ENCODE data around the gene CNP.
"Not testable (repeated sequence)": the region's sequence is repeated elsewhere in the genome, so short reads cannot be mapped to it uniquely, and the experiment has no call there.

Gene CNP

DNA sequence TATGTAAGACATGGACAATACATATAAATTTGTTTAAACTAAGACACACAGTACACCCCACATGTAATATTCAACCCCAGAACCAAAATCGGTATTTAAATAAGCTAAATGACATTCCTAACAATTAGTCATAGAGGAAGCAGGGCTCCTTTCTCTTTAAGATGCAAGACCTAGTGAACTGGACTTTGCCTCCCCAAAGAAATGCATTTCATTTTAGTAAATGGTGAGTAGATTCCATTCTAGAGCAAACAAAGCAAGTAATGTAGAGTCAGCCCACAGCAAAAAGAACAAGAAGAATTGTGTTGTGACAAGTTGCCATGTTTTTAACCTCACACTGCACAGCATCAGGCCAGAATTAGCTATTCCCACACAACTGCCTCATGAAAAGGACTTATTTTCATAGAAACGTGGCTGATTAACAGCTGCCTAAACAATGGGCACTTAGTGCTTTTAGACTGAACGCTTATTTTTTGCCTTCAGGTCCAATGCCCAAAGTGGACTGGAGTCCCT, 36.3 kb downstream of the CNP start:
- DNase-seq (ENCODE audit: low read depth, low spot score): no peak

DNA sequence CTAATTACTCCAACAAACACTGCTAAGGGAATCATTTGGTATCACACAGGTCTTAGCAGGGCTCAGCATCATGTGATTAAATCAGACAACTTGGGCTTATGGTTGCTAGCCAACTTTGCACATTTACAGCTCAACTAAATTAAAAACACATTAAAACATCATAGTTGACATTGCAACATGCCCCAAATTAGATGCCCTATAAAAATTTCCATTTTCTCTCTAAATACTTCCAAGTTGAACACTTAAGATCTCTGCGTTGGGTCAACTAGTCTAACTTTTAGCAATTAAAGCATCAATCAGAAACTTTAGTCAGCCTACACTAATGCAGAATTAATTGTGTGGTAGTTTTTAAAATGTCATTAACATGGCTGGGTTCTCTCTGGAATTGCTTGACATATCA, 38.6 kb downstream of the CNP start:
- DNase-seq (ENCODE audit: low read depth, low spot score): no peak

DNA sequence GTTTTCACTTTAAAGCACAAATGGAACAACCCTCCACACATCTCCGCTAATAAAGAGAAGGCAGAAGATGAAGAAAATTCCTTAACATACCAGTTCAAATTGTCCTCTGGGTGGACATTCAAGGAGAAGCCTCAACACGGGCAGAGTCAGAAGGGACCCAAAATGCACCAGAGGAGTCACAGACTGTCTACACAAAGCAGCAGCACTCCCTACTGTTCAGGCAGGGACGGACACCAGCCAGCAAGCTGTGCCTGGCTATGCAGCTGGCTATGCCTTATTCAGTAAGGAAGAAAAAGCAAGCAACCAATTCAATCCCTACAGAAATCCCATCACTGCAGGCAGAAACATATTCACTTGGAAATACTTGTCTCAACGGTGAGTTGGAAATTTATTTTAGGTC, 42.6 kb downstream of the CNP start:
- DNase-seq (ENCODE audit: low read depth, low spot score): no peak

DNA sequence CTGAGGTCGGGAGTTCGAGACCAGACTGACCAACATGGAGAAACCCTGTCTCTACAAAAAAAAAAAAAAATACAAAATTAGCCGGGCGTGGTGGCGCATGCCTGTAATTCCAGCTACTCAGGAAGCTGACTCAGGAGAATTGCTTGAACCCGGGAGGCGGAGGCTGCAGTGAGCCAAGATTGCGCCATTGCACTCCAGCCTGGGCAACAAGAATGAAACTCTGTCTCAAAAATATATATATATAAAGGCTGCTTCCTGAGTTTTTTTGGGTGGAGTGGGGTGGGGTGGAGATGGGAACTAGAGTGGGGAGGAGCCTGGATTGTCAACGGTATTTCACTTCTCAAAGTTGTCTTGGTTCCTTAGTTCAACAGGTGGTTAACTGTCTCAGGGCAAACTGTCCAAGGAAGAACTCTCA, 43.7 kb downstream of the CNP start:
- not testable (repeated sequence) for DNase-seq (ENCODE audit: low read depth, low spot score)

DNA sequence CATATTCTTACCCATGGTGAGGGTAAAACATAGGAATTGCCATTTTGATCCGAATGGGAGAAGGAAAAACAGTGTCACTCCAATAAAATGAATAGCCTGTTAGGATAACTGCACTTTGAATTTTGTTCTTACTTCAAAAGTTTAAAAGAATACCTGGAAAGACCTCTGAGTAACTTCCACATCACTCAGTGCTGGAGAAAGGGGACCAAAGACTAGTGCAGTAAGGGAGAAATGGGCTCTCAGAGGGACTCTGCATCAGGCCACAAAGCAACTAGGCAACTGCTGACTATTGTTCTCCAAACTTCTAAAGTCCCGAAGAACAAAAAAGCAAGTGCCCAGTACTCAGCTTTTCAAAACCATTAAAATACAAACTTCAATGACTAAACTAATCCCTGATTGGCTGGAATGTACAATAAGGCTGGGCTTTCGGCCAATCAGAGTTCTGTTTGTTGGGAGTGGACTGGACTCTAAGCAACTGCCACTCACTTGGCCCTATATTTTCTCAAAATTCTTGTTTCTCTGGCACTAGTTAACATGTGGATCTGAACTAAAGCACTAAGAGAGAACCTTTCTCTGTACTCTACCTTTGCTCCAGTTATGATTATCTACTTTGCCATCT, 44.4 kb downstream of the CNP start:
- peak; percentile 34 for DNase-seq (ENCODE audit: low read depth, low spot score)

DNA sequence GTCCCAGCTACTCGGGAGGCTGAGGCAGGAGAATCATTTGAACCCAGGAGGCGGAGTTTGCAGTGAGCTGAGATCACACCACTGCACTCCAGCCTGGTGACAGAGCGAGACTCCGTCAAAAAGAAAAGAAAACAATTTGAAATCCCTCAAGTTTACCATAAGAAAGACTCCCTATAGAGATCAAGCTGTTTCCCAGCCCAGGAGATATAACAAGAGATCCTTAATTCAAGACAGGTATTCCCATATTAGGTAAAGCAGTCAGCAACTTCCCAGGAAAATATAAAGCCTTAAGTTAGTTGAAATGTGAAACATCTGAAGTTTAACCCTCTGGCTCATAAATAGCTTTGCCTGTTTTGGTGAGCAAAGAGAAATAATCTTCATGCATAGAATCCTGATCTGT, 45.8 kb downstream of the CNP start:
- peak; percentile 61 for DNase-seq (ENCODE audit: low read depth, low spot score)

DNA sequence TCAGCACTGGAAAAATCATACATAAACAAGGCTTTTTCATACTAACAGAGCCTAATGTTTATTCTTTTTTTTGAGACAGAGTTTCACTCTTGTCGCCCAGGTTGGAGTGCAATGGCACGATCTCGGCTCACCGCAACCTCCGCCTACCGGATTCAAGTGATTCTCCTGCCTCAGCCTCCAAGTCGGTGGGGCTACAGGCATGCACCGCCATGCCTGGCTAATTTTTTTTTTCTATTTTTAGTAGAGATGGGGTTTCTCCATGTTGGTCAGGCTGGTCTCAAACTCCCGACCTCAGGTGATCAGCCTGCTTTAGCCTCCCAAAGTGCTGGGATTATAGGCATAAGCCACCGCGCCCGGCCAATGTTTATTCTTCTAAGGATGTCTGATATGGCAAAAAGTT, 47.1 kb downstream of the CNP start:
- DNase-seq (ENCODE audit: low read depth, low spot score): not testable (repeated sequence)

DNA sequence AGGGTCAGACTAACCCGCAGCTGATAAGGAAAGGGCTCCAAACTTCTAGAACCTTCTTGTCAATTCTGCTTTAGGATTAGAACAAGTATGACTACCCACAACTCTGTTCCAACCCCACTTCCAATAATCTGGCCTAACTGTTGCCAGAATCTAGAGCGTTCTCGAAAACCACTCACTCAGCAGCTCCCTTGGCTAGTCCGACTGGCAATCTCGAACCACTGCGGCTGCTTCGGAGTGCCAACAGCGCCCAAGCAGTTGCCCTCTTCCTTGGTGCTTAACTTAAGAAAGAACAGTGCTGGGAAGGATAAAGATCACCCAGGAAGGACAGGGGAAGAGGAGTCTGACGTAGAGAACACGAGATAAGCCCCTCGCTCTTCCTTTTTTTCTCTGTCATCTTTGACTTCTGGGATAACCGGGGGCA, 49.8 kb downstream of the CNP start:
- peak; percentile 43 for DNase-seq (ENCODE audit: low read depth, low spot score)

DNA sequence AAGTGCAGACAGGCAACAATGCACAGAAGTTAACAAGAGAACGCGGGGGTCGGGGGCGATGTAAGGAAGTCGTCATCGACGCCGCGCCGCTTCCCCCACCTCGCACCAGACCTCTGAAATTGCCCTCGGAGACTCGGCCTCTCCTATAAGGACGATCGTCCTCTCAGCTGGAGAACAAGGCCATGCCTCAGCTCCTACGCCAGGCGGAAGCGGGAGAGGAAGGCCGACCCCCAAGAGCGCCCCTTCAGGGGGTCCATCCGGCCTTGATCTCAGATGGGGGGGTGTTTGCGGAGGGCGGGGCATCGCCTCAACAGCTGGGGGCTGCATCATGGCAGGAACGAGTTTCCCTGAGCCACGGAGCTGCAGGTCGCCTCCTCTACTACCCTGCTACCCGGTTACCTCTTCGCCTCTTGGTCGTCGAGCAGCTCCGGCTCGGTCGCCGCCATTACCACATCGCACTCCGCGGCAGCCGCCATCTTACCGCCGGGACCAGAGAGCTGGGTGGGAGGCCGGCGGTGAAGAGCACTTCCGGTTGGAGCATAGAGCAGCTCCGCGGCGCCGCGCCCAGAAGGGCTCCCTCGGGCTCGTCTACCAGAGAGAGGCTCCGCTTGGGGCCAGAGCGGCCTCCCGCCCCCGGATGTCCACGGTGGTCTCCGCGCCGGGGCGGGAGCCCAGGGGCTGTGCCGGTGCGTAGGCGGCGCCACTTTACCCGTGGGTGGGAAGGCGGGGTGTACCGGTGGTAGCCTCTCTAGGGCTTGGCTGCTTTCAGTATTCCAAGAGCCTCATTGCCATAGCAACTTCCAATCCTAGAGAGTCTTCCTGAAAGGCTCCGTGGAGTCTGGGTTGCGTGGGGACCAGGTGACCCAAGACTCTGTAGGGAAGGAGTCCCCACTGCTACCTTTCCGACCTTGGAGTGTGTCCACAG, 50.6 kb downstream of the CNP start, which contains the start of gene DNAJC7:
DNAJC7 (minus strand) TSS at position 499 of the 925 bp plus-strand sequence; CDS start at position 476, 23 bp downstream.
- peak; percentile 95 for DNase-seq (ENCODE audit: low read depth, low spot score)

DNA sequence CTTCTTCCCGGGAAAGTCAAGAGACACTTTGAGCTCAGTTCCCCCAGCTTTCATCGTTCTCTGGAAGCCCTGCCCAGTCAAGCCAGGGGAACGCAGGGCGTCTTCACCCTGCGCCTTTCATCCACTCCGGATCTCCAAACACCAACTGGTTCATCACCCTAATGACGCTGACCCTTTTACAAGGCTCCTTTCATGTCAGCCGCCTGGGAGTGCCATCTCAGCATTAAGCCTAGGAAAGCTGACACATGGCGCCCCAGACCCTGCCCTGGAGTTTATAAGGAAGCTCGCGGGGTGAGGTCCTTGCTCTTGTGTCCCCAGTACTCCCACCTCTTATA, 51.2 kb downstream of the CNP start:
- peak; percentile 75 for DNase-seq (ENCODE audit: low read depth, low spot score)

DNA sequence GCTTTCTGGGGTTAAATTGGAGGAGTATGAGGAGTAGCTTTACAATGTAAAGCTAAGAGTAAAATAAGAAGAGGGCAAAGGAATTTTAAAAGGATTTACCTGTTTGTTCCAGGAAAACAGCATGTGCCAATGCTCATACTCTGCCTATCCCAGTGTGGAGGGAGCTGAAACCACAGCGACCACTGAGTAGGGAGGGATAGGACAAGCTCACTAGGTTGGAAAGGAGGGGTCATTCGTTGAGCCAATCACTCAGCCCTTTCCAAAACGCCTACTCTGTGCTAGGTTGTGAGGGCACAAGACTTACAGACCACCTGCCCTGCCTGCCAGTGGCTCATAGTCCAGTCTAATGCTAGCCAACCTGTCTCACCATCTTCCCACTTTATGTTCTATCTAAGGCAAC, 51.7 kb downstream of the CNP start:
- peak; percentile 40 for DNase-seq (ENCODE audit: low read depth, low spot score)

DNA sequence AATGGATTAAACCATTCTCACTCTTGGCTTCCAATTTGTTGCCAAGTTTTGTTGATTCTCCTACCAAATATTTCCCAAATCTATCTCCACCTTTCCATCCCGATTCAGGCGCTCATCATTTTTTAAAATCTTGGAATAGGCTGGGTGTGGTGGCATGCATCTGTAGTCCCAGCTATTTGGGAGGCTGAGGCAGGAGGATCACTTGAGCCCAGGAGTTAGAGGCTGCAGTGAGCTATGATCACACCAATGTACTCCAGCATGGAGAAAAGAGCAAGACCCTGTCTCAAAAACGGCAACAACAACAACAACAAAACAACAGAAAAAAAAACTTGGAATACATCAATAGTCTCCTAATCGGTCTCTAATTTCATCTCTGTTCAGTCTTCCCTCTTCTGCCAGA, 52.4 kb downstream of the CNP start:
- DNase-seq (ENCODE audit: low read depth, low spot score): no peak

DNA sequence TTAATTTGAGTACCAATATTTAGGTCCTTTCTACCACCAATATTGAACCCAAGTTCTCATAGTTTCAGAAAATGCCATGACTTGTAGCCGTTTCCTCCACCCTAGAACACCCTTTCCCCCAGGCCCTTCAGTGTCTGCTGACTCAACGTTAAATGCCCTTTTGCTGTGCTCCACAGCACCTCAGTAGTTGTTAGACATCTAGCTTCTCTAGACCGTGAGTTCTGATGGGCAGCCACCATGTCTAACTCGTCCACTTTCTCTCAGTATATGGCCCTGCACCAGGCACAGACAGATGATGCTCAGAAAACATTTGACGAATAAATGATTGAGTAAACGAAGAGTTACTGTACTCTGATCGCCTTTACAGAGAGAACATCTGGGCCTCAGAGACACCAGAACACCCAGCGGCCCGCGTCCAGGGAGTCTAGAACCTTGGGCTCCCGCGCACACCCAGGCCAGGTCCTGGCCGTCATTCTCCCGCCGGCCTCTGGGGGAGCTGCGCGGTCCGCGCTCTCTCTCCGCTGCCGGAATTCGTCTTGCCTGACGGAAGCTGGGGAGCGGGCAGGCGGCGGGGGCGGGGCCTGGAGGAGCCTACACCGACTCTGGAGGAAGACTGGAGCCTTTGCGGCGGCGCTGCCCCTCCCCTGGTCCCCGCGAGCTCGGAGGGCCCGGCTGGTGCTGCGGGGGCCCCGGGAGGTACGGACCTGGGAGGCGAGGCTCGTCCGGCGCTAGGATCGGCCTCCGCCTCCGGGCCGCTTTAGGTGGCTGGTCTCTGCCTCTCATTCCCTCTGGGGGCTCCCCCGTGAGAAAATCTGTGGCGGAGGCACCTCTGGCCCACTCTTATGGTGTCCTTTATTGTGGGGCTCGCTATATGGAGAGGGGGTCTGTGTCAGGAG, 53.2 kb downstream of the CNP start, which contains the start of gene NKIRAS2:
NKIRAS2 (plus strand) TSS at position 582 of the 896 bp plus-strand sequence. CDS start 1,488 bp downstream, outside the sequence.
- peak; percentile 93 for DNase-seq (ENCODE audit: low read depth, low spot score)

DNA sequence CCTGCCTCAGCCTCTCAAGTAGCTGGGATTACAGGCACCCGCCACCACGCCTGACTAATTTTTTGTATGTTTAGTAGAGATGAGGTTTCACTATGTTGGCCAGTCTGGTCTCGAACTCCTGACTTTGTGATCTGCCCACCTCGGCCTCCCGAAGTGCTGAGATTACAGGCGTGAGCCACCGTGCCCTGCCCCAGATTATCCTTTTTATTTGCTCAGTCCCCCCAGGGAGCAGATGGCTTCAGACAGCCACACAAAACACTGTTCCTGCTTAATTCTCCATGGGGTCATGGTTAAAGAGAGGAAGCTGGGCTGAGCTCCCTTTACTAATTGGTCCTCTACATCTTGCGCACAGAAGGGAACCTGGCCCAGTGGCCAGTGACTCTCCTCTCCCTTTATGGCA, 54.2 kb downstream of the CNP start:
- DNase-seq (ENCODE audit: low read depth, low spot score): not testable (repeated sequence)

DNA sequence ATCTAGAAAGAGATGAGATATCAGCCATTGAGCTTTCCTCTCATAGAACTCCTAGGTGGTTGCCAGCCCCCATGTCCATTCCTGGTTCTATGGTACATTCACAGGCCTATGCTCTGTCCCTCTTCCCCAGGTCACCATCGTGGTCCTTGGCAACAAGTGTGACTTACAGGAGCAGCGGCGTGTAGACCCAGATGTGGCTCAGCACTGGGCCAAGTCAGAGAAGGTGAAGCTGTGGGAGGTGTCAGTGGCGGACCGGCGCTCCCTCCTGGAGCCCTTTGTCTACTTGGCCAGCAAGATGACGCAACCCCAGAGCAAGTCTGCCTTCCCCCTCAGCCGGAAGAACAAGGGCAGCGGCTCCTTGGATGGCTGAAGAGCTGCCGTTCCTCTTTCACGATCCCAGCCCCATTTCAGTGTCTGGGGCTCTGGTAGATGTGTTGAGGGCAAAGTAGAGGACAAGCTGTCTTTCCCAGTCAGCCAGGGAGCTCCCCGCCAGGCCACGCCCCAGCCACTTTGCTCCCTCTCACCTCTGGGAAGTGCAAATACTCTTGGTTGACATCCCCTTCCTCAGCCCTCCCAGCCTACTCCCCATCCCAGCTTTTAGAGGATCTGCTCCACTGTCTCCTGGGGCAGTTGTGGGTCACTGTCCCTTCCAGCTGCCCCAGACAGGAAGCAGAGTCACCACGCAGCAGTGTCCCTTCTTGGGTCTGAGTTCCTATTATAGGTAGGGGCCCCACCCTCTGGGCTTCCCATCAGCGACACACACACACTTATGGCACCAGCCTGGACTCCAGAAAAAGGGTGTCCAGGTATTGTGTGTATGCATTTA, 57.1 kb downstream of the CNP start:
- no peak for DNase-seq (ENCODE audit: low read depth, low spot score)

DNA sequence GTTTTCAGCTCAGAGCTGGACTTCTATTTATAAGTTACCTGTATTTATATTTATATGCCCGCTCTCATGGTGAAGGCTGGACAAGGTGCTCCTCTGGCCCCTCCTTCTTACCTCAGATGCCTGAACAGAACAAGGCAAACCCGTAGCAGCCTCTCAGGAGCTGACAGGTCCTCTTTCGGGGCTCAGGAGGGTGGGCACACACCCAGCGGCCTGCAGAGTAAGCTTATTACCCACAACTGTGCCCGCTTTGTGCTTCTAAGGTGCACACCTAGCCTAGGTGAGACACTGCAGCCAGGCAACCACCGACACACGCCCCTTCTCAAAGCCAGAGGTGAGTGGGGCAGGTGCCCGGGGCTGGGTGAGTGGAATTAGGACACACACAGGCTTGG, 58.6 kb downstream of the CNP start:
- DNase-seq (ENCODE audit: low read depth, low spot score): no peak

DNA sequence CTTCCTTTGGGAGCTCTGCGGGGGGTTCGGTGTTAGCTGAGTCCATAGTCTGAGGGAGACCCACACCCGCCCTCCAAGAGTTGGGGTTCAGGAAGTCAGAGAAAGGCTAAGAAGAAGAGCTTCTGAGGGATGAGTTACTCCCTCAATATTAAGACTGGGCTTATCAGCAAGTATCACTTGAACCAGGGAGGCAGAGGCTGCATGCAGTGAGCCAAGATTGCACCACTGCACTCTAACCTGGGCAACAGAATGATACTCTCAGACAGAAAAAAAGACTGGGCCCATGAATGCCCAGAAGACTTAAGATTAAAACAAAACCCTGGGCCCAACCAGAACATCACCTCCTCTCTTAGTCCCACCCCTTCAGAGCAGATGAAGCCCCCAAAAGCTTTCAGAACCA, 59.3 kb downstream of the CNP start:
- no peak for DNase-seq (ENCODE audit: low read depth, low spot score)

DNA sequence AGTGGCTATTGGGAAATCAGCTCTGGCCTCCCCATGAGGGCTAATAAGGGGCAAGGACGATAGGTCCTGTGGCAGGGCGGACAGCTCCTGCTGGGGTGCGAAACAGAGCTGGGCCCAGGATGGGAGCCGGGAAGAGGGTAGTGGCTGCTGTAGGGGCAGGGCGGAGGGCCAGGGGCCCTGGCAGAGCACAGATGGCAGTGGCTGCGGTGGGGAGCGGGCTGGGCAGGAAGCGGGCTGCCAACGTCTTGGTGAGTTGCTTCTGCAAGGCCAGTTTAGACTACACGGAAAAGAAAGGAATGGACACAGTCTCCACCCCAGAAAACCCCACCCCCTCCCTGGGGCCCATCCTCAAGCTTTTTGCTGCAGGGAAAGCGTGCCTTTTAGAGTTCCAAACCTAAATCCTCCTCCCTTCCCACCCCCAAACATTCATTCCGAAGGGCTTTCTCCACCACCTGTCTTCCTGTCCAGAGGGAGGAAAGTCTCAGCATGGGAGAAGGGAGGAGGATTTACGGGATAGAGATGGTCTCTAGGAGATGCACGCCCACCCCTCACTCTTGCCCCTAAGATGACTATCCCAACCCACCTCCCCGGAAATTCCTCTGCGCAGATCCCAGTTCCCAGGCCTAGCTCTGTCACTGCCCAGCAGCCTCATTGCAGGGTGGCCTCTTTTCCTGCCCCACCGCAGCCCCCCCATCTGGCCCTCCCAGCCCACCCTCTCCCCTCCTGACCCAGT, 60.4 kb downstream of the CNP start:
- no peak for DNase-seq (ENCODE audit: low read depth, low spot score)

Data from ELF-1 (cell line).